Measurements from ENCODE around the gene KBTBD8. TPM values are rescaled to one million over a fixed set of nuclear protein-coding genes. Genes with fewer than 3 reads are reported as not detected.

KBTBD8 gene
- total and polyA plus RNA-seq, 9 of the 15 experiments (the other 6 are each of a cell fraction or from before 2014, with no cell fraction given): 2.7 to 9.1 (median 5.6) TPM

DNA sequence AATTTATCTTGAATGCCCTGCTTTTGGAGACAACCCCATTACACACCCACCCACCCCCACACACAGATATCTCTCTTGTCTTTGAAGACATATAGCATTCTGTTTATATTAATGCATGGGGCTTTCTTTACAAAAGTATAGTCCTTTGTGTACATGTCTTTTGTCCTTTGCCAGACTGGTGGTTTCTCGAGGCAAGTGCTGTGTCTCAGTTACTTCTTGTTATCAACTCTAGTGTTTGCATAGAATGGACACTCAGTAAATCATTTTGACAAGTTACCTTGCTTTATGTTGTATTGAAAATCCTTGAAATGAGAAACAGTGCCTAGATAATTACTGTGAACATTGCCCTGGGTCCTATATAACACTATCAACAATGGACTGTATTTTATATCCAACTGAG is 33.9 kb downstream of the KBTBD8 start (continued):
- TF ChIP-seq, protein P1, sequence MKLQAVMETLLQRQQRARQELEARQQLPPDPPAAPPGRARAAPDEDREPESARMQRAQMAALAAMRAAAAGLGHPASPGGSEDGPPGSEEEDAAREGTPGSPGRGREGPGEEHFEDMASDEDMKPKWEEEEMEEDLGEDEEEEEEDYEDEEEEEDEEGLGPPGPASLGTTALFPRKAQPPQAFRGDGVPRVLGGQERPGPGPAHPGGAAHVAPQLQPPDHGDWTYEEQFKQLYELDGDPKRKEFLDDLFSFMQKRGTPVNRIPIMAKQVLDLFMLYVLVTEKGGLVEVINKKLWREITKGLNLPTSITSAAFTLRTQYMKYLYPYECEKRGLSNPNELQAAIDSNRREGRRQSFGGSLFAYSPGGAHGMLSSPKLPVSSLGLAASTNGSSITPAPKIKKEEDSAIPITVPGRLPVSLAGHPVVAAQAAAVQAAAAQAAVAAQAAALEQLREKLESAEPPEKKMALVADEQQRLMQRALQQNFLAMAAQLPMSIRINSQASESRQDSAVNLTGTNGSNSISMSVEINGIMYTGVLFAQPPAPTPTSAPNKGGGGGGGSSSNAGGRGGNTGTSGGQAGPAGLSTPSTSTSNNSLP (IDR thresholded peaks at IDR 0.05; ENCODE audit: borderline replicate concordance, low read depth, low read length): 0 out of 2 replicates have a peak, but pooled peaks have one; percentile 17
- TF ChIP-seq, protein P2, sequence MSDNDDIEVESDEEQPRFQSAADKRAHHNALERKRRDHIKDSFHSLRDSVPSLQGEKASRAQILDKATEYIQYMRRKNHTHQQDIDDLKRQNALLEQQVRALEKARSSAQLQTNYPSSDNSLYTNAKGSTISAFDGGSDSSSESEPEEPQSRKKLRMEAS (CRISPR knock-in tag; IDR thresholded peaks at IDR 0.05): no peak
- TF ChIP-seq, protein P3, sequence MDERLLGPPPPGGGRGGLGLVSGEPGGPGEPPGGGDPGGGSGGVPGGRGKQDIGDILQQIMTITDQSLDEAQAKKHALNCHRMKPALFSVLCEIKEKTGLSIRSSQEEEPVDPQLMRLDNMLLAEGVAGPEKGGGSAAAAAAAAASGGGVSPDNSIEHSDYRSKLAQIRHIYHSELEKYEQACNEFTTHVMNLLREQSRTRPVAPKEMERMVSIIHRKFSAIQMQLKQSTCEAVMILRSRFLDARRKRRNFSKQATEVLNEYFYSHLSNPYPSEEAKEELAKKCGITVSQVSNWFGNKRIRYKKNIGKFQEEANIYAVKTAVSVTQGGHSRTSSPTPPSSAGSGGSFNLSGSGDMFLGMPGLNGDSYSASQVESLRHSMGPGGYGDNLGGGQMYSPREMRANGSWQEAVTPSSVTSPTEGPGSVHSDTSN (CRISPR knock-in tag; IDR thresholded peaks at IDR 0.05; ENCODE audit: low read depth): no peak
- TF ChIP-seq, protein P3 (tag; conservative IDR thresholded peaks at IDR 0.05; ENCODE audit: low read depth): peak; percentile 91
- no peak for TF ChIP-seq ZNF263 (CRISPR knock-in tag; IDR thresholded peaks at IDR 0.05; ENCODE audit: borderline replicate concordance)
- TF ChIP-seq HDAC1 (IDR thresholded peaks at IDR 0.05): 0 out of 4 replicates have a peak, but pooled peaks of 1 of the 2 experiments have one; percentile 11
- TF ChIP-seq ZNF589 (CRISPR knock-in tag; IDR thresholded peaks at IDR 0.05; ENCODE audit: low read depth): no peak
- peak; percentile 51; the same call in 1 of the 2 replicates for TF ChIP-seq ARID1B (IDR thresholded peaks at IDR 0.05)
- 0 out of 2 replicates have a peak, but pooled peaks have one; percentile 14 for TF ChIP-seq ZNF766 (CRISPR knock-in tag; conservative IDR thresholded peaks at IDR 0.05)
- TF ChIP-seq, protein P4, sequence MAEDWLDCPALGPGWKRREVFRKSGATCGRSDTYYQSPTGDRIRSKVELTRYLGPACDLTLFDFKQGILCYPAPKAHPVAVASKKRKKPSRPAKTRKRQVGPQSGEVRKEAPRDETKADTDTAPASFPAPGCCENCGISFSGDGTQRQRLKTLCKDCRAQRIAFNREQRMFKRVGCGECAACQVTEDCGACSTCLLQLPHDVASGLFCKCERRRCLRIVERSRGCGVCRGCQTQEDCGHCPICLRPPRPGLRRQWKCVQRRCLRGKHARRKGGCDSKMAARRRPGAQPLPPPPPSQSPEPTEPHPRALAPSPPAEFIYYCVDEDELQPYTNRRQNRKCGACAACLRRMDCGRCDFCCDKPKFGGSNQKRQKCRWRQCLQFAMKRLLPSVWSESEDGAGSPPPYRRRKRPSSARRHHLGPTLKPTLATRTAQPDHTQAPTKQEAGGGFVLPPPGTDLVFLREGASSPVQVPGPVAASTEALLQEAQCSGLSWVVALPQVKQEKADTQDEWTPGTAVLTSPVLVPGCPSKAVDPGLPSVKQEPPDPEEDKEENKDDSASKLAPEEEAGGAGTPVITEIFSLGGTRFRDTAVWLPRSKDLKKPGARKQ (CRISPR knock-in tag; IDR thresholded peaks at IDR 0.05): no peak
- TF ChIP-seq SMARCC2 (IDR thresholded peaks at IDR 0.05; ENCODE audit: low read depth): 0 out of 2 replicates have a peak, but pooled peaks have one; percentile 23
- TF ChIP-seq FOXK2 (conservative IDR thresholded peaks at IDR 0.05 in 1 of 2, IDR thresholded peaks at IDR 0.05 in 1 of 2; ENCODE audit: low read depth in 2 of 2): peak in 1 of 2 experiments; percentile 28; a peak in 1 of 4 replicates
